ENCODE data around the gene PLPP4.

PLPP4 gene

GRCh38 chr10:120609006-120609405 lies 152.0 kb downstream of the PLPP4 start:
- DNase-seq (ENCODE audit: low read depth in 3 of 3) = no peak

- DNase-seq (ENCODE audit: low read depth in 3 of 3) = no peak
These were observed 153.8 kb downstream of the PLPP4 start for GRCh38 chr10:120610791-120611190.

GRCh38 chr10:120612756-120613155 lies 155.7 kb downstream of the PLPP4 start:
- no peak for DNase-seq (ENCODE audit: low read depth in 3 of 3)

GRCh38 chr10:120613180-120613579 lies 156.2 kb downstream of the PLPP4 start:
- DNase-seq (ENCODE audit: low read depth in 3 of 3) = no peak

- DNase-seq (ENCODE audit: low read depth in 3 of 3) = no peak
These were observed 157.7 kb downstream of the PLPP4 start for GRCh38 chr10:120614680-120615079.

GRCh38 chr10:120616311-120616911 lies 159.4 kb downstream of the PLPP4 start:
- DNase-seq (ENCODE audit: low read depth in 3 of 3) = no peak

- no peak for DNase-seq (ENCODE audit: low read depth in 3 of 3)
These were observed 171.2 kb downstream of the PLPP4 start for GRCh38 chr10:120628197-120628596.

GRCh38 chr10:120630266-120630665 lies 173.2 kb downstream of the PLPP4 start:
- DNase-seq (ENCODE audit: low read depth in 3 of 3) = no peak

GRCh38 chr10:120632047-120632446 lies 175.0 kb downstream of the PLPP4 start:
- no peak for DNase-seq (ENCODE audit: low read depth in 3 of 3)

- no peak for DNase-seq (ENCODE audit: low read depth in 3 of 3)
These were observed 175.9 kb downstream of the PLPP4 start for GRCh38 chr10:120632942-120633341.

- DNase-seq (ENCODE audit: low read depth in 3 of 3) = no peak
These were observed 177.6 kb downstream of the PLPP4 start for GRCh38 chr10:120634659-120635058.

Data from stimulated activated CD4-positive, alpha-beta T cell treated with anti-CD3 and anti-CD28 coated beads, TNF-alpha, amount 100 ng/mL, for 24 hours (primary cell).